ENCODE measurements around the gene SLC37A1. TPM values are rescaled to one million over a fixed set of nuclear protein-coding genes. Genes with fewer than 3 reads are reported as not detected.

Gene SLC37A1
- total RNA-seq, 6 experiments from 2014 or later, result not detected

DNA sequence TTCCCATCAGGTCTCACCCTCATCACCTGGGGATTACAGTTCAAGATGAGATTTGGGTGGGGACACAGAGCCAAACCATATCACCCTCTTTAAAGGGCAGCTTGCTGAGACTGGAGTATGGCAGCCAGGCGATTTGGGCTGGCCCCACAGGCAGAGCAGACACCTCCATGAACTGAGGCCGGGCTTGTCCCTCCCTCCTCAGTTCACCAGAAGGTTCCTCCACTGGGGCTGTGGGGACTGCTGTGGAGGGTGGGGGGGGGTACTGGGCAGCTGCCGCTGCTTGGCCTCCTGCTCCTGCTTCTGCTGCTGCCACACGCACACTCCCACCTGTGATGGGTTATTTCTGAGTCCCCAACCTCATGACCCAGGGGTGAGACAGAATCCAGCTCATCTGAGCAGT is 85.8 kb downstream of the SLC37A1 start:
- H3K4me1 Mint-ChIP-seq (ENCODE audit: low read depth), result no peaks in the 10 kb centered on the region
- no peak overlapping the region for H3K27ac Mint-ChIP-seq
- H3K4me3 Mint-ChIP-seq, result no peak overlapping the region
- H3K36me3 Mint-ChIP-seq (ENCODE audit: low read depth), result peaks cover 23% of the 10 kb centered on the region
- TF ChIP-seq, protein P1, sequence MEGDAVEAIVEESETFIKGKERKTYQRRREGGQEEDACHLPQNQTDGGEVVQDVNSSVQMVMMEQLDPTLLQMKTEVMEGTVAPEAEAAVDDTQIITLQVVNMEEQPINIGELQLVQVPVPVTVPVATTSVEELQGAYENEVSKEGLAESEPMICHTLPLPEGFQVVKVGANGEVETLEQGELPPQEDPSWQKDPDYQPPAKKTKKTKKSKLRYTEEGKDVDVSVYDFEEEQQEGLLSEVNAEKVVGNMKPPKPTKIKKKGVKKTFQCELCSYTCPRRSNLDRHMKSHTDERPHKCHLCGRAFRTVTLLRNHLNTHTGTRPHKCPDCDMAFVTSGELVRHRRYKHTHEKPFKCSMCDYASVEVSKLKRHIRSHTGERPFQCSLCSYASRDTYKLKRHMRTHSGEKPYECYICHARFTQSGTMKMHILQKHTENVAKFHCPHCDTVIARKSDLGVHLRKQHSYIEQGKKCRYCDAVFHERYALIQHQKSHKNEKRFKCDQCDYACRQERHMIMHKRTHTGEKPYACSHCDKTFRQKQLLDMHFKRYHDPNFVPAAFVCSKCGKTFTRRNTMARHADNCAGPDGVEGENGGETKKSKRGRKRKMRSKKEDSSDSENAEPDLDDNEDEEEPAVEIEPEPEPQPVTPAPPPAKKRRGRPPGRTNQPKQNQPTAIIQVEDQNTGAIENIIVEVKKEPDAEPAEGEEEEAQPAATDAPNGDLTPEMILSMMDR (IDR thresholded peaks at IDR 0.05), result no peak
- peaks cover 3% of the 10 kb centered on the region for H3K27me3 Mint-ChIP-seq (ENCODE audit: insufficient read depth)
- DNase-seq, result no peak
- peaks cover 67% of the 10 kb centered on the region for H3K9me3 Mint-ChIP-seq

DNA sequence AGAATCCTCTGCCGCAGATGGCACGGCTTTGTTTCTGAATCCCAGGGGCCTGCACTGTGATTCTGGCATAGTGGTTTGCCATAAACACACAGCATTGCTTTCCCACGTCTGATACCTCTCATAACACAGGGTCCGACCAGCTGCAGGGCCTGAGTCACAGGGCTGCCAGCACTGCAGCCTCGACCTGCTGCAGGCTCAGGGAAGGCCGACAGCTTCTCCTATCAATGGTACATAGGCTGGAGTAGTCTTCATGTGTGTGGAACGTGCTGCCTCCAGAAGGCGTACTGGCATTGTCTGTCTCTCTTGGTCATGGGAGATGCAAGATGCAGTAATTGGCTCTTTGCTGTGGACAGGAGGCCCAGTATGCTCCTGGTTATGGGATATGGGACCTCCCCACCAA is 86.3 kb downstream of the SLC37A1 start:
- H3K4me3 Mint-ChIP-seq, result no peak overlapping the region
- DNase-seq, result no peak
- no peaks in the 10 kb centered on the region for H3K4me1 Mint-ChIP-seq (ENCODE audit: low read depth)
- peaks cover 64% of the 10 kb centered on the region for H3K9me3 Mint-ChIP-seq
- H3K36me3 Mint-ChIP-seq (ENCODE audit: low read depth), result peaks cover 23% of the 10 kb centered on the region
- no peak overlapping the region for H3K27ac Mint-ChIP-seq
- peaks cover 3% of the 10 kb centered on the region for H3K27me3 Mint-ChIP-seq (ENCODE audit: insufficient read depth)
- TF ChIP-seq, protein P1 (IDR thresholded peaks at IDR 0.05), result no peak

DNA sequence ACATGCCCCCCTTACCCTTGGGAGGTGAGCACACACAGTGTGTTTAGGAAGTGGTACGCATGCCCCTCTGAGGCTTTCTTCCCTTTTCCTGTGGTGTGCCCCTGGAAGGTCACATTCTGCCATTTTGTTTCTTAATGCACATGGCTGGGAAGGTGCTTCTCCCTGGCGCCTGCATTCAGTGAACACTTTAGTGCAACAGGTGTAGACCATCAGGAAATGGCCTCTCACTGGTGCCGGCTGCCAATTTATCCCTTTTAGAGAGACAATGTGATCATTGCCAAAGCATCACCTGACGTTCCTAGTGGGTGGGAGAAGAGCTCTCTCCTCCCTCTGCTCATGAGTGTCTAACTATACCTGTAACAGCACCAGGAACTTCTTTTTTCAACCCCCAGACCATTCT is 88.0 kb downstream of the SLC37A1 start:
- H3K27ac Mint-ChIP-seq, result no peak overlapping the region
- H3K4me3 Mint-ChIP-seq, result no peak overlapping the region
- H3K27me3 Mint-ChIP-seq (ENCODE audit: insufficient read depth), result peaks cover 3% of the 10 kb centered on the region
- DNase-seq, result no peak
- TF ChIP-seq, protein P1 (IDR thresholded peaks at IDR 0.05), result no peak
- H3K4me1 Mint-ChIP-seq (ENCODE audit: low read depth), result no peaks in the 10 kb centered on the region
- H3K36me3 Mint-ChIP-seq (ENCODE audit: low read depth), result peaks cover 32% of the 10 kb centered on the region
- H3K9me3 Mint-ChIP-seq, result peaks cover 68% of the 10 kb centered on the region

DNA sequence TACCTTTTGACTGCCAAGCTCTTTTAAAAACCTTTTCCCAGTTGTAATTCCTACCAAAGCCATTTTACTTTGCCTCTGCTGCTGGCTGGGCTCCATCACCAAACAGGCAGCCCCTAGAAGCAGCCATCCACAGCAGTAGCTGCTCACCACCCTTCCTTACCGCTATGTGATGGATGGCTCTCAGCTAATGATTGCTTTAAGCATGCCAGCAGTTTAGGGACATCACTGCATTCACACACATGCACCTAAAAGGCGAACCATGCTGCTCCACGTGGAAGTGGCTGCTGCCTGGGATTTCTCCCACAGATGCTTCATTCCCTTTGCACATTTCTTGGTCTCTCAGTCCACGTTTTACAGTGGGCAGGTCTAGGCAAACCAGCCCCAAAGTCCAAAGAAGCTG is 93.5 kb downstream of the SLC37A1 start:
- TF ChIP-seq, protein P1 (IDR thresholded peaks at IDR 0.05), result no peak
- no peak for DNase-seq

DNA sequence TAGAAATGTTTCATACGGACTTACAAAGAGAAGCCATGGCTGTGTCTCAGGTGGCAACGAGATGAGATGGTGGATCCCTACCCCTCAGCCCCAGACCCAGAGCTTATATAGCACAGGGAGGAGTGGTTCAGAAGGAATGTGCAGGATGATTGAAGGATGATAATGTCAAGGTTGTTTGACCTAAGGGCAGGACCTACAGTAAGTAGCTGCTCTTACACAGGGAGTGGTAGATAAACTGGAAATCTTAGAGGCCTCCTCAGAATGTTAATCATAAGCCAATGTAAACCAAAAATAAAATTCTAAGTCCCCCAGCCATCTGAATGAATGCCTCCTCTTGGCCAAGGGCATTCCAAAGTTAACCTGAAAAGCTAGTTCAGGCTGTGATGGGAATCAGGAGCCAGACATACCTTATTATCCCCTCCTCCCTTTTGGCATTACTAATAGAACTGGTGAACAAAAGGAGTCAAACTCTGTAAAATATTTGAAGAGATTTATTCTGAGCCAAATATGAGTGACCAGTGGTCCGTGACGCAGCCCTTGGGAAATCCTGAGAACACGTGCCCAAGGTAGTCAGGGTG is 94.0 kb downstream of the SLC37A1 start:
- no peak for DNase-seq
- H3K4me3 Mint-ChIP-seq, result no peak overlapping the region
- no peaks in the 10 kb centered on the region for H3K4me1 Mint-ChIP-seq (ENCODE audit: low read depth)
- H3K27ac Mint-ChIP-seq, result no peak overlapping the region
- H3K27me3 Mint-ChIP-seq (ENCODE audit: insufficient read depth), result peaks cover 3% of the 10 kb centered on the region; the same call in 1 of the 2 replicates
- TF ChIP-seq, protein P1 (IDR thresholded peaks at IDR 0.05), result no peak
- peaks cover 25% of the 10 kb centered on the region for H3K36me3 Mint-ChIP-seq (ENCODE audit: low read depth)
- H3K9me3 Mint-ChIP-seq, result peaks cover 75% of the 10 kb centered on the region

More for the DNA sequence above, 93.5 kb downstream of the SLC37A1 start:
- Mint-ChIP-seq H3K9me3 (peaks cover 74% of the 10 kb centered on the region), H3K4me3 (no peak overlapping the region), H3K27ac (no peak overlapping the region), H3K4me1 (ENCODE audit: low read depth) (no peaks in the 10 kb centered on the region), H3K27me3 (ENCODE audit: insufficient read depth) (peaks cover 3% of the 10 kb centered on the region; the same call in 1 of the 2 replicates), H3K36me3 (ENCODE audit: low read depth) (peaks cover 21% of the 10 kb centered on the region)
